ENCODE results near the gene APBB3. TPM values are rescaled to one million over a fixed set of nuclear protein-coding genes. Genes with fewer than 3 reads are reported as not detected.

The APBB3 gene
- total and polyA plus RNA-seq, 11 donors: 3.6 to 23.1 (median 11.4) TPM

GRCh38 chr5:140551872-140552271, 12.5 kb downstream of the APBB3 start:
- intact Hi-C loops (cut with DNase I): no loop called here
- H3K4me3 ChIP-seq: no peak overlapping the region
- H3K4me1 ChIP-seq: peaks cover 14 to 78% (median 60%) of the 10 kb centered on the region in 12 donors
- no peak for DNase-seq
- peak overlapping the region in 1 of 12 donors; percentile 97 for H3K27ac ChIP-seq
- ATAC-seq: no peak
- 88 to 96% (median 90%) methylated on average over 3 to 4 of the region's 4 CpGs for WGBS, 4 donors
- H3K36me3 ChIP-seq: peaks cover 0 to 52% (median 31%) of the 10 kb centered on the region in 9 donors
- TF ChIP-seq CTCF (IDR thresholded peaks at IDR 0.05) (no peak), POLR2A (IDR thresholded peaks at IDR 0.05) (no peak)
- H3K27me3 ChIP-seq: no peaks in the 10 kb centered on the region
- H3K9me3 ChIP-seq: no peaks in the 10 kb centered on the region

- H3K4me1 ChIP-seq: peaks cover 14 to 74% (median 54%) of the 10 kb centered on the region in 12 donors
- intact Hi-C loops (cut with DNase I): no loop called here
- TF ChIP-seq CTCF (IDR thresholded peaks at IDR 0.05): no peak
- TF ChIP-seq POLR2A (IDR thresholded peaks at IDR 0.05): no peak
- H3K36me3 ChIP-seq: peaks cover 0 to 52% (median 31%) of the 10 kb centered on the region in 9 donors
- no peak overlapping the region for H3K4me3 ChIP-seq
- H3K9me3 ChIP-seq: no peaks in the 10 kb centered on the region
- WGBS, 4 donors: 79 to 85% (median 83%) methylated on average over 11 of the region's 11 CpGs
- DNase-seq: no peak
- peak overlapping the region; percentile 83 to 98 (median 94) for H3K27ac ChIP-seq
- no peaks in the 10 kb centered on the region for H3K27me3 ChIP-seq
- no peak for ATAC-seq
Measured at GRCh38 chr5:140550147-140551079, 14.0 kb downstream of the APBB3 start.

- Histone ChIP-seq H3K27ac (peak overlapping the region; percentile 83 to 98 (median 94)), H3K36me3 (peaks cover 0 to 59% (median 38%) of the 10 kb centered on the region in 9 donors), H3K27me3 (no peaks in the 10 kb centered on the region), H3K4me3 (peak overlapping the region in 1 of 12 donors; percentile 65), H3K4me1 (peaks cover 14 to 65% (median 45%) of the 10 kb centered on the region in 12 donors), H3K9me3 (no peaks in the 10 kb centered on the region)
- no peak for TF ChIP-seq CTCF (IDR thresholded peaks at IDR 0.05)
- no peak for TF ChIP-seq POLR2A (IDR thresholded peaks at IDR 0.05)
- intact Hi-C loops (cut with DNase I): loop anchor here in 8 of 10 donors (2.0 to 5.0 kb wide), 4 partner anchors 88 to 158 kb away; partner anchors contain the start of gene TMCO6 (in 5 of the 8)
- ATAC-seq (peak; percentile 4 to 45 (median 10)), DNase-seq (peak in 4 of 5 donors; percentile 66 to 78 (median 70))
- 42 to 57% (median 50%) methylated on average over 2 to 3 of the region's 3 CpGs for WGBS, 4 donors
Measured at GRCh38 chr5:140549237-140550144, 14.9 kb downstream of the APBB3 start.

Data from heart left ventricle (tissue), 16 donors.